ENCODE results near the gene CAD. TPM values are rescaled to one million over a fixed set of nuclear protein-coding genes. Genes with fewer than 3 reads are reported as not detected.
A peak's percentile ranks its signal among the peaks of the same experiment; 100 is the strongest.

The CAD gene
- total RNA-seq, 1 experiment from 2014 or later = 66.5 TPM

DNA sequence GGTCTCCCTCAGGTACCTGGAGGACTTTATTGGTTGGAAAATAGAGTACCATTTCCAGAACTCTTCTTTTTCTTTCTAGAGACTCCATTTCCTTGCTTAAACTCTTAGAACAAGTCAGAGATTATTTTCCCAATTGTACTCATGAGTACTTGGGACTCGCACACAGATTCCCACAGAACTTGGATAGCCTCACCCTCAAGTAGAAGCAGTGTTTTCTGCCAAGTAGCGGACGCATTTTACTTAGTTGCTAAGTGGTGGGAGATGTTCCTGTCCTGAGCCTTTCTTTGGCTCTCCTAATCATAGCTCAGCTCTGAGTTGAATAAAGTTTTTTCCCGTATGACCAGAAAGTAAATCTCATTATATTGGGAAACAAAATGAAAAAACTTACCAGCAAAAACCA is 28.5 kb downstream of the CAD start:
- DNase-seq (ENCODE audit: unreplicated experiment) = no peak
- BruUV-seq (replicated peaks) = no TSS peak
- Mint-ChIP-seq H3K9me3 (ENCODE audit: unreplicated experiment) (no peaks in the 10 kb centered on the region), H3K4me3 (ENCODE audit: unreplicated experiment) (no peak overlapping the region), H3K36me3 (ENCODE audit: insufficient read depth, unreplicated experiment) (peaks cover 40% of the 10 kb centered on the region), H3K27ac (ENCODE audit: low read depth, unreplicated experiment) (no peak overlapping the region), H3K4me1 (ENCODE audit: insufficient read depth, unreplicated experiment) (peaks cover 6% of the 10 kb centered on the region), H3K27me3 (ENCODE audit: insufficient read depth, unreplicated experiment) (no peaks in the 10 kb centered on the region)
- CTCF ChIA-PET = interaction anchor here (1.4 kb wide), 1 partner anchor 11 kb away, joined by 3 read pairs; no protein-coding TSS in a partner anchor
- intact Hi-C loops (cut with micrococcal nuclease) = no loop called here
- TF ChIP-seq, protein P1, sequence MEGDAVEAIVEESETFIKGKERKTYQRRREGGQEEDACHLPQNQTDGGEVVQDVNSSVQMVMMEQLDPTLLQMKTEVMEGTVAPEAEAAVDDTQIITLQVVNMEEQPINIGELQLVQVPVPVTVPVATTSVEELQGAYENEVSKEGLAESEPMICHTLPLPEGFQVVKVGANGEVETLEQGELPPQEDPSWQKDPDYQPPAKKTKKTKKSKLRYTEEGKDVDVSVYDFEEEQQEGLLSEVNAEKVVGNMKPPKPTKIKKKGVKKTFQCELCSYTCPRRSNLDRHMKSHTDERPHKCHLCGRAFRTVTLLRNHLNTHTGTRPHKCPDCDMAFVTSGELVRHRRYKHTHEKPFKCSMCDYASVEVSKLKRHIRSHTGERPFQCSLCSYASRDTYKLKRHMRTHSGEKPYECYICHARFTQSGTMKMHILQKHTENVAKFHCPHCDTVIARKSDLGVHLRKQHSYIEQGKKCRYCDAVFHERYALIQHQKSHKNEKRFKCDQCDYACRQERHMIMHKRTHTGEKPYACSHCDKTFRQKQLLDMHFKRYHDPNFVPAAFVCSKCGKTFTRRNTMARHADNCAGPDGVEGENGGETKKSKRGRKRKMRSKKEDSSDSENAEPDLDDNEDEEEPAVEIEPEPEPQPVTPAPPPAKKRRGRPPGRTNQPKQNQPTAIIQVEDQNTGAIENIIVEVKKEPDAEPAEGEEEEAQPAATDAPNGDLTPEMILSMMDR (IDR thresholded peaks at IDR 0.05; ENCODE audit: unreplicated experiment) = no peak
- POLR2A ChIA-PET = interaction anchor here (1.0 to 1.4 kb wide), 2 partner anchors 10 to 34 kb away, joined by 3 to 4 read pairs; no protein-coding TSS in a partner anchor

DNA sequence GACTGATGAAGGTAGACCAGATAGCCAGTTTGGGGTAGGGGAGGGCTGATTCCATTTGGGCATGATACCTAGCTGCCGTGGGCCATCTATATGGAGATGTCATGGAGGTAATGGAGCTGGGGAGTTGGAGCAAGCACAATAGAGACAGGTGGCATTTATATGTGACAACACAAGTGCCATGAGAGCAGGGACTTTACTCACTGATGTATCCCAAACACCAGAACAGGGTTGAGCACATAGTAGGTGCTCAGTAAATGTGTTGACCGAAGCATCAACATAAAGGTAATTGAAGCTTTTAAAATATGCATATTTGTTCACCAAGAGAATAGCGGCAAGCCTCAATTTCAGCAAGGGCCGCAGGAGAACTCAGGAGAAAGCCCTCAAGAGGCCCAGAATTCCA is 30.7 kb downstream of the CAD start:
- Mint-ChIP-seq H3K27me3 (ENCODE audit: insufficient read depth, unreplicated experiment) (no peaks in the 10 kb centered on the region), H3K4me3 (ENCODE audit: unreplicated experiment) (no peak overlapping the region), H3K27ac (ENCODE audit: low read depth, unreplicated experiment) (no peak overlapping the region), H3K36me3 (ENCODE audit: insufficient read depth, unreplicated experiment) (peaks cover 22% of the 10 kb centered on the region), H3K4me1 (ENCODE audit: insufficient read depth, unreplicated experiment) (peaks cover 6% of the 10 kb centered on the region), H3K9me3 (ENCODE audit: unreplicated experiment) (no peaks in the 10 kb centered on the region)
- TF ChIP-seq, protein P1 (IDR thresholded peaks at IDR 0.05; ENCODE audit: unreplicated experiment) = no peak
- intact Hi-C loops (cut with micrococcal nuclease) = no loop called here
- DNase-seq (ENCODE audit: unreplicated experiment) = no peak
- ChIA-PET POLR2A (interaction anchor here (0.8 kb wide), 1 partner anchor 17 kb away, joined by 3 read pairs; no protein-coding TSS in a partner anchor), CTCF (no interaction called here)
- no TSS peak for BruUV-seq (replicated peaks)

DNA sequence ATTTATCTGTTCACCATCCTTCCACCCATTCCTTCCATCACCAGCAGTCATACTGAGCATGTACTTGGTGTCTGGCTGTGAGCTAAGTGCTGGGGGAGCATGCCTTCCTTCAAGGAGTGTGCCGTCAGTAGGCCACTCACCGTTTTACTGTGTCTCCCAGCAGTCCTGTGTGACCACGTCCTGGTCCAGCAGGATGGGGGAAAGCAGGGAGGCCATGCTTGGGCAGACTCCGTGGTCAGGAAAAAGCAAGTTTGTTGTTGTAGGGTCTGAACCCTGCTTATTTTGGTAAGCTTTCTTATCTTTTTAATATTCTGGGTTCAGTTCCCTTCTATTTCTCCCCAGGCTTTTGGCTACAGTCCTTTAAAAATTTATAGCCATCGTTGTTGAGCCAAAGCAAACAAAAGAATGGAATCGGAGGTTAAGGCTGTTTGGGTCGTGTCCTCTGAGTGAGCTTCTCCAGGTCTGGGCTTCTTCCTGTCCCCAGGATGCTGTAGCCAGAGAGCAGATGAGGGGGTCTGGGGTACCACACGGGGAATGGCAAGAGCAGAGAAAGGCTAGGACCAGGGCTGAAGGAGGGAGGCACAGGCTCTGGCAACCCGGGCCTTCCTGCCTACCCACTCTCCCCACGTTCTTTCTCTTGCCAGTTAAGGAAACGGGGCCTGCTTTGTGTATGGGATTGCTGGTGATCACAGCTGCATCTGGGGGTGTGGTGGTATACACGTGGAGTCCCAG is 32.2 kb downstream of the CAD start:
- H3K9me3 Mint-ChIP-seq (ENCODE audit: unreplicated experiment) = no peaks in the 10 kb centered on the region
- ChIA-PET CTCF (interaction anchor here (0.7 to 1.3 kb wide), 2 partner anchors 30 to 32 kb away, joined by 3 to 4 read pairs; no protein-coding TSS in a partner anchor), POLR2A (interaction anchor here (0.7 to 1.2 kb wide), 3 partner anchors 32 to 178 kb away, joined by 3 to 4 read pairs (median 4); partner anchors contain the start of gene OST4)
- TF ChIP-seq, protein P1 (IDR thresholded peaks at IDR 0.05; ENCODE audit: unreplicated experiment) = no peak
- H3K36me3 Mint-ChIP-seq (ENCODE audit: insufficient read depth, unreplicated experiment) = peaks cover 8% of the 10 kb centered on the region
- no peaks in the 10 kb centered on the region for H3K27me3 Mint-ChIP-seq (ENCODE audit: insufficient read depth, unreplicated experiment)
- BruUV-seq (replicated peaks) = no TSS peak
- DNase-seq (ENCODE audit: unreplicated experiment) = peak; percentile 20
- intact Hi-C loops (cut with micrococcal nuclease) = no loop called here
- no peak overlapping the region for H3K4me3 Mint-ChIP-seq (ENCODE audit: unreplicated experiment)
- H3K4me1 Mint-ChIP-seq (ENCODE audit: insufficient read depth, unreplicated experiment) = peaks cover 6% of the 10 kb centered on the region
- no peak overlapping the region for H3K27ac Mint-ChIP-seq (ENCODE audit: low read depth, unreplicated experiment)

DNA sequence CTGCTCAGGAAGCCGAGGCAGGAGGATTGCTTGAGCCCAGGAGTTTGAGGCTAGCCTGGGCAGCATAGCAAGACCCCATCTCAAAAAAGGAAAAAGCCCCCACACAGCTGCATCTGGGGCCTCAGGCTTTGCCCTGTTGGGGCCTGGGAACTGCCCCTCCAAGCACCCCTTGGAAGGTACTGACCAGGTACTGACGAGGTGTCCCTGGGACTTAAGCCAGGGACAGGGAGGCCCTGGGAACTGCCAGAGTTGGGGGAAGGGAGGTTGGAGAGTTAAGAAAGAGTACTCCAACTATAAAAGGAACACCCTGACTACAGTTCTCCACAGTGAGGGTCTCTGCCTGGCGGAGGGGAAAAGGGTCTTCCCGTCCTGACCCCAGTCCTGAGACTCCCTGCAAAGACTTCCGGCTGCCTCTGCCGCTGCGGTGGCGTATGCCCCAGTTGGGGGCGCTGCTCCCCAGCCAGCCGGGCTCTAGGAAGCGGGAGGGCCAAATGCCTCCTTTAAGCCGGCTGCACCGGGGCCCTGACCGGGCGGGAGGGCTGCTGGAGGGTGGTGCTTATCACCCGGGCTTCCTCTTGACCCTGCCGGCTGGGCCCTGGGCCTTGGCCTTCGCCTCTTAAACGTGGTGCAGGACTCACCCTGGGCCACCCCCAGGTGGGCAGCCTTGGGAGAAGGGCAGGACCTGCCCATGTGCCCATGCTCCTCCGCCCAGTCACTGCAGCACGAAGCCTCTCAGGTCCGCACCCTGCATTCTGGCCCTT is 32.9 kb downstream of the CAD start:
- Mint-ChIP-seq H3K36me3 (ENCODE audit: insufficient read depth, unreplicated experiment) (peaks cover 5% of the 10 kb centered on the region), H3K4me1 (ENCODE audit: insufficient read depth, unreplicated experiment) (peaks cover 10% of the 10 kb centered on the region), H3K4me3 (ENCODE audit: unreplicated experiment) (no peak overlapping the region), H3K27me3 (ENCODE audit: insufficient read depth, unreplicated experiment) (no peaks in the 10 kb centered on the region), H3K9me3 (ENCODE audit: unreplicated experiment) (no peaks in the 10 kb centered on the region), H3K27ac (ENCODE audit: low read depth, unreplicated experiment) (no peak overlapping the region)
- ChIA-PET POLR2A (interaction anchor here (0.7 to 1.2 kb wide), 3 partner anchors 107 to 179 kb away, joined by 3 to 4 read pairs (median 3); partner anchors contain the start of gene OST4), CTCF (no interaction called here)
- intact Hi-C loops (cut with micrococcal nuclease) = no loop called here
- no TSS peak for BruUV-seq (replicated peaks)
- peak; percentile 55 for DNase-seq (ENCODE audit: unreplicated experiment)
- TF ChIP-seq, protein P1 (IDR thresholded peaks at IDR 0.05; ENCODE audit: unreplicated experiment) = peak; percentile 38

Data from MCF 10A (cell line).